GM13976 (cell line): ENCODE data around the gene ISLR.

Experiments used
- DNase-seq: peaks from one replicate; pipeline ENCODE4 v3.0.0; 2012; ENCODE audit warnings: low spot score
- CTCF ChIP-seq: IDR thresholded peaks from 2 replicates; pipeline ENCODE4 v1.5.1; 2012; ENCODE audit warnings: borderline replicate concordance, mild to moderate bottlenecking; ENCODE audit not compliant: insufficient read depth; ENCODE audit errors: extremely low read depth, missing control alignments, control extremely low read depth
- in situ Hi-C: fragments of 300-500 bp; cut with MboI; formaldehyde crosslinking; loops from one replicate; pipeline ENCODE4 v1.12.0; 2022; ENCODE audit warnings: low sequenced_read_pairs, mixed read lengths, inconsistent platforms; ENCODE audit not compliant: unreplicated experiment

ISLR gene

DNA sequence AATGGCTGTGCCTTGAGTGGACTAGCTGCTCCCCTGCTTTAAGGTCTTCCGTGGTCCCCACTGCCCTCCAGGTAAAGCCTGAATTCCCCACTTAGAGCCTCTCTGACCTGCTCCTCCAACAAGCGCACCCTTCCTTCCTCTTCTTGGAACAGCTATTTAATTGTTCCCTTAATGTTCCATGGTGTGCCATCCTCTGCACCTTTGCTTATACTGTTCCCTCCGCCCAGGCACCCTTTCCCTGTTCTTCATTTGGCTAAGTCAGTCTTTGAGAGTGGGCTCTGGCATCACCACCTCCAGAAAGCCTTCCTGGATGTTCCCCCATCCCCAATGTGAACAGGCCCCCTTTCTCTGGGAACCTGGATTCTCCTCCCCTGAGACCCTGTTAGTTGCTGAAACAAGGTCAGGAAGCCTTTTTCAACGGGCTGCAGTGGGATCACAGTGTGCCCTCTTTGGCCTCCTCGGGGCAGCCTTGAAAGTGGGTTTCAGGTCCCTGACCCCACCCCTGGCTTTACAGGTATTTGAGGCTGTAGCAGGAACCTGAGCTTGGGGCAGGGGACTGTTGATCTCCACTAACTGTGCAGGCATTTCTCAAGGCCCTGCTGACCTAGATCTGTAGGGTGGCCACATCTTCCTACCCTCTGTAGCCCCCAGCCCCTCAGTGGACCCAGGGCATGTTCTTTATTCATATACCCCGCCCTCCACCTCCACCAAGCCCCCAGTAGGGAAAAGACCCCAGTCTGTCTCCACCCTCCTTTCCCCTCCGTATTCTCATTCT is 5.0 kb downstream of the ISLR start:
- no peak for TF ChIP-seq CTCF
- DNase-seq, result no peak
- in situ Hi-C loops, result no loop called here

DNA sequence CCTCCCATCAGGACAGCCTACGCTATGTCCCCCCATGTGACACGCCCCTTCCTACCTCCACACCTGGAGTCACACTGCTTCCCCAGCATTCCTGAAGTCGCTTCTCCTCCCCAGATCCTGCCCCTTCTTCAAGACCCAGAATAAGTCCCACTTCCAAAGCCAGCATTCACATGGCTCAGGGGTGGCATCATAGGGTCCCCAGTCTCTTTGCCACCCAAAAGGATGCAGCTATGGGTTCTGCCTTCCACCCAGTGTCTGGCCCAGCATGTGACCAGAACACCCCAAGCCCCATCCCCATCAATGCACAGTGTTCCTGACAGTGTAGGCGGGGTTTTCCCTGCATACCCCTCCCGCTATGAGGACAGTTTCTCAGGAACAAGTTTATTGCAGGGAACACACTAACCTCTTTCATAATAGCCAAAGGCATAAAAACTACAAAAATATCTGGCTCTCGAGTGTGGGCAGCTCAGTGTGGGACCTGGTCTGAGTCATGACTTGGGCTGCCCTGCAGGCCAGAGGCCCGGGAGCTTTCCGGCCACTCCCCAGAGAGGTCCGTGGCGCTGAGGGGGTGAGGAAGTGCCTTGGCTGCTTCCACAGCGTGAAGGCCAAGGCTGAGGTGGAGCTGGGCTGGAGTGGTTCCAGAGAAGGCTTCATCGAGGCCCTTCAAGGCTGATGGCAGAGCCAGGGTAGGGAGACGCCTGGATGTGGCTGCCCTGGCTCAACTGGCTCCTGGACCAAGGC is 5.8 kb downstream of the ISLR start:
- TF ChIP-seq CTCF, result no peak
- no peak for DNase-seq
- in situ Hi-C loops, result no loop called here

- no peak for DNase-seq
- in situ Hi-C loops, result no loop called here
These were observed 6.7 kb downstream of the ISLR start for GRCh38 chr15:74179983-74180880.

DNA sequence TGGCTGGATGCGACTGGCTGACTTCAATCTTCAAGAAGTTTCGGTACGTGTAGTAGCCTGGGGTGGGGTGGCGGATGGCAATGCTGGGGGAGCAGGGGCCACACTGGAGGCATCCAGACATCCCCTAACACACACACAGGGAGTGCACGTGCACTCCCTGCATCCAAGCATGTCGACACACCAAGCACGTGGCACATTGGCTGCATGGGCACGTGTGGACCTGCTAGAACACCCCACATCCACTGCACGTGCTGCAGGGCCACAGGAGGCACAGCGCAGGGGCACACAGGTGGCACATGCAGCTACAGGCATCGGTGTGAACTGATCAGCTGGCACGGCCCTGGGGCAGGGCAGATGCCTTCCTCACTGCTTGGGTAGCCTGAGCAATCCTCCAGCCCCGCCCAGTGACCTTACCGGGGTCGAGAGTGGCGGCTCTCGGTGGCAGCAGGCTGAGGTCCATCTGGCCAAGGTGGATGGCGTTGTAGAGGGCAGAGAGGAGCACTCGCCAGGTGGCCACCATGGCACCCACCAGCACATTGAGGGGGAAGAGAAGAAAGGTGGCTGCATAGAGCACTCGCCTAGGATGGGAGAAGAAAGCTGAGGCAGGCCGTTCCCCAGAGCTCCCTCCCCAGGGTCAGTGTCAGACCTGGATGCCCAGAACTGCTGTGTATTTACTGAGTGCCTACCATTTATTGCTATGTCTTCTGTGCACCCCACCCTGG is 7.5 kb downstream of the ISLR start:
- in situ Hi-C loops, result no loop called here
- no peak for TF ChIP-seq CTCF
- DNase-seq, result no peak

More at GRCh38 chr15:74179983-74180880, 6.7 kb downstream of the ISLR start:
- no peak for TF ChIP-seq CTCF

- no peak for TF ChIP-seq CTCF
- DNase-seq, result no peak
- in situ Hi-C loops, result no loop called here
These were observed 8.6 kb downstream of the ISLR start for GRCh38 chr15:74182131-74182530.

DNA sequence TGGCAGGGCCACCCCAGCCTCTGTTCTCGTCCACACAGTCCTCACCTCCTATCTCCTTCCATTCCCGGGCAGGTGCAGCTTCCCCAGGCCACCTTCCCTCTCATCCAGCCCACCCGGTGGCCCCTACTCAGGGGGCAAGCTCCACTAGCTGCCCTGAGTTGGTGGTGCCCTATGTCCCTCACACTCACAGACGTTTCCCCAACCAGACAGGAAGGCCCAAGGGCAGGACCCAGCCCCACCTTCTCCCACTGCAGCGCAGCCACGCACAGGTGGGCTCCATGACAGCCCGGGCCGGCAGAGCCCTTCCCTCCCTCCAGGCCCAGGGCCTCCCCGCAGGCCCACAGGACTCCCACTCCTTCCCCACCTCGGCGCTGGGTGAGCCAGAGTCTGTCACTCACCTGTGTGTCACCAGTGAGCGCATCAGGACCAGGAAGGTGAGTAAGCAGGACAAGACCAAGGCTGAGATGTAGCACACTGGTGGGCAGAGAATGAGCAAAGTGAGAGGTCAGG is 11.1 kb downstream of the ISLR start:
- no peak for TF ChIP-seq CTCF
- no peak for DNase-seq
- in situ Hi-C loops, result no loop called here
